Stimulated activated CD8-positive, alpha-beta memory T cell treated with anti-CD3 and anti-CD28 coated beads, Interleukin-7, amount 100 ng/mL, for 24 hours (primary cell): ENCODE results near the gene ASB18.

Experiments
- DNase-seq: peaks from one replicate; pipeline ENCODE4 v3.0.0-alpha.2; 2020; ENCODE audit warnings: low read depth

Gene ASB18

GRCh38 chr2:236208019-236208926 is 55.9 kb downstream of the ASB18 start:
- DNase-seq, result no peak

DNA sequence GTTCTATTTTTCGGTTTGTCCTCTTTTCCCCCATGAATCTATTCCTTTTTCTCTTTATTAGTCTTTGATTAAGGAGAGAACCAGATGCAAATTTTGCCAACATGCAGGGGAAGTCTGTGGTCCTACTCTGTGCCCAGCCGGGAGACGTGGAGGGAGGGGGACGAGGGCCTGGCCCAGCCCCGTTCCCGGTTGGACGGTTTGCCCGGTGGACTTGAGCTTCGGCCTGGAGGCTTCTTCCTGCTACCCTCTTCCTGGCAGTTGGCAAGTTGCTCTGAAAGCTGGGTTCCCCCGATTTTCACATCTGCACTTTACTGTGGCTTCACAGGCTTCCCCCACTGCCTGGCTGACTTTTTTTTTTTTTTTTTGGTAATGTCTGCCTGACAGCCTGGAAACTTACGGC is 56.7 kb downstream of the ASB18 start:
- no peak for DNase-seq

GRCh38 chr2:236205867-236206645 is 58.1 kb downstream of the ASB18 start:
- no peak for DNase-seq

GRCh38 chr2:236204953-236205352 is 59.3 kb downstream of the ASB18 start:
- no peak for DNase-seq

- no peak for DNase-seq
These were observed 63.8 kb downstream of the ASB18 start for GRCh38 chr2:236200378-236200777.

- no peak for DNase-seq
These were observed 67.8 kb downstream of the ASB18 start for GRCh38 chr2:236196366-236196765.

- no peak for DNase-seq
These were observed 68.5 kb downstream of the ASB18 start for GRCh38 chr2:236195726-236196125.

DNA sequence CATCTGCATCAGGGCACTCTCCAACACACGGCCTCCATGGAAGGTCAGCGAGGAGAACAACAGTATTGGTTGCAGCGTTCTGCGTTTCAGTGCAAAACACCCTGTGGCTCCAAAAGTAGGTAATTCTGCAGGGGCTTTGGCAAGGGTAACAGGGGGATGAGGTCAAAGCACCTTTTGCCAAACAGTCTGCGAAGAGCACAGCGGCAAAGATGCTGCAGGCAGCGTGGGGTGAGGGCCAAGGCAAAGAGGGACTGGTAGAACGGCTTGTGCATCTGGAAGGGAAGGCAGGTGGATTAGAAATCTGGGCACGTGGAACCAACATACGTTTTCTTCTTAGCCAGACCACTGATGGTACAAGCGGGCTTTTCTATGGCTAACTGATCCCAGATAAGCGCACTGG is 69.4 kb downstream of the ASB18 start:
- no peak for DNase-seq

DNA sequence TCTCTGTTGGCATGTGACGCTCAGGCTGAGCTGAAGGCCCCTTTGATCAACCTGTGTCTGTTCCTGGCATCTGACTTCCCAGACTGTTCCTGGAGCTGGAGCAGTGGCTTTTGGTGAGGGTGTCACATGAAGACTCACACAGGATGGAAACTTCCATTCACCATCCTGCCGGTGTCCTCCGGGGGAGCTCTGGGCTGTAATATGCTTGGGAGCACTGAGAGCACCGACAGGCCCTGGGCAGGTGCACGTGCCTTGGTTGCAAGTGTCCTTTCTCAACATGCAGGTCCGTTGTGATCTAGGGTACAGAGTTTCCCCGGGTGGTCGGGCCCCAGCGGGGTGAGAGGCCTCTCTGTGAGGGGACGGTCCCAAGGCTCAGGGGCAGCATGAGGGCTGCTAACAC is 71.2 kb downstream of the ASB18 start:
- no peak for DNase-seq

- no peak for DNase-seq
These were observed 73.5 kb downstream of the ASB18 start for GRCh38 chr2:236190674-236191073.

DNA sequence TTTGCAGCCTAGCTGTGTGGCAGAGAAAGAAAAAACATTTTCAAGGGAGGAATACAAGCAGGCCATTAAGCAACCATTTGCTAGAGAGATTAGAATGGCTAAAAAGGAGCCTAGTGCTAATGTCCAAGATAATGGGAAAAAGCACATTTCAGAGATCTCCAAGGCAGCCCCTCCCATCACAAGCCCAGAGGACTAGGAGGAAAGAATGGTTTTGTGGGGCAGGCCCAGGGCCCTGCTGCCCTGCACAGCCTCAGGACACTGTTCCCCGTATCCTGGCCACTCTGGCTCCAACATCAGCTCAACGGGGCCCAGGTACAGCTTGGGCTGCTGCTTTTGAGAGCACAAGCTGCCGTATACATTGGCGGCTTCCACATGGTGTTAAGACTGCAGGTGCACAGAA is 79.5 kb downstream of the ASB18 start:
- no peak for DNase-seq

- no peak for DNase-seq
These were observed 83.3 kb downstream of the ASB18 start for GRCh38 chr2:236180831-236181453.

- DNase-seq, result no peak
These were observed 84.0 kb downstream of the ASB18 start for GRCh38 chr2:236180076-236180816.

GRCh38 chr2:236179236-236180075 is 84.8 kb downstream of the ASB18 start:
- no peak for DNase-seq

- DNase-seq, result no peak
These were observed 85.3 kb downstream of the ASB18 start for GRCh38 chr2:236178890-236179235.

DNA sequence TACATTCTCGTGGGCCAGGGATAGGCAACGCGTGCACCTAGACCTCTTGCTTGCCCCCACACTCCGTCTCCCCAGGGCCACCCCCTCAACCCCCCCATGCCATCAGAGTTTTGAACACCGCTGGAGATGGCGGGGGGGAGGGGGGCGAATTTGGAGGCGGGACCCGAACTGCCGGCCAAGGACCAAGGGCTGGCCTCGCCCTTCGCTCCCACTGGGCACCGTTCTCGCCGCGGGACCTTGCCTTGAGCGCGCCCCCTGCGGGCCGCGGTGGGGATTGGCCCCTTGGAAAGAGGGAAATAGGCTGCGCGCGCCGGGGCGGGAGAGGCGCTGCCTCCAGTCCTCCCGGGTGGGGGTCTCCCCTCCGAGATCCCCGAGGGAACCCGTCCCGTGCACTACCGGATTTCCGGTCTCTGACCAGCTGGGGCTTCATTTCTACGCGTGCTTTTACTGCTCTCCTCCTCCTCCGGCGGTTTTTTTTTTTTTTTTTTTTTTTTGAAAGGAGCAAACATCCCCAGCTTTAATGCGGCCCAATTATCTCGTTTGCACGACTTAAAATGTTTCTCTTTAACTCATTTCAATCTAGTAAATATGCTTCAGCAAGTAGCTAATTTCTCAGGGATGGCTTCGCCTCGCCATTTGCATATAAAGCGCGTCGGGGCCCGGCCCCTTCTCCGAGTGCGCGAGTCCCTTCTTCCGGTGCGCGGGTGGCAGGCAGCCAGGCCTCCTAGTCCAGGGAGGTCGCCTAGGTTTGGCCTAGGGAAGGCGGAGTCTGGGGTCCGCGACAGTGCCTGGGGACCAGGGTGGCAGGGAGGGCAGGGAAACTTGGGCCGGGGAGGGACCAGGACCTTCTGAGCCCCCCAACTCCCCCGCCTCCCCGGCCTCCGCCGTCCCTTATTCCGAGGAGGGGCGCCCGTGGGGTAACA is 86.0 kb downstream of the ASB18 start:
- DNase-seq, result no peak

DNA sequence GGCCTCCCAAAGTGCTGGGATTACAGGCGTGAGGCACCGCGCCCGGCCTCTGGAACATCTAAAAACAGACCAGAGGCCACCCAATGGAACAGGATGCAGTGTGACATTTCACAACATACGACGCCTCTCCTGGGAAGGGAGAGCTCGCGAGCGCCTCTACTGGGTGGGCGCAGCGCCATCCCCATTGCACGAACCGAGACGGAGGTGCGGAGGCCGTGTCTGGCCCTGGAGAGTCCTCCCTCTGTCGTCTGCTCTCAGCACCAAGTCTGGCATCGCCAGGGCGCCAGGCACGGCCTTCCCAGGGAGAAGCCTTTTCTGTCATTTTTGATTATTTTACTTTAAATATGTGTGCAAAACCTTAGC is 86.6 kb downstream of the ASB18 start:
- no peak for DNase-seq

DNA sequence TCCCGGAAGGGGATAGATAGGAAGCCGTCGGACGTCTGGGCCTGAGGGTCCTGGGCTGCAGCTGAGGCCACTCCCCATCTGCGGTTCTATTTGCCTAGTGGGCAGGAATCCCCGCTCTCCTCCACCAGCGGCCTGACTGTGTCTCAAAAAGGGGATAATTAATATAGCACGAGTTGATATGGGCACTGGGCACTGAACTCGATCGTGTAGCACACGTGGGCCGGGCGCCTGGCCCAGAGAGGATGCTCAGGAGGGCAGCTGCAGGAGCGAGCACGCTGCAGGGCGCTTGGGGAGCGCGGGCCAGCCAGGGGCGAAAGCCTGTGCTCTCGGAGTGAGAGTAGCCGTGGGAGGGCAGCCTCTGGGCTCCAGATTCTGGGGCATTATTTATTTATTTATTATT is 87.3 kb downstream of the ASB18 start:
- DNase-seq, result no peak

DNA sequence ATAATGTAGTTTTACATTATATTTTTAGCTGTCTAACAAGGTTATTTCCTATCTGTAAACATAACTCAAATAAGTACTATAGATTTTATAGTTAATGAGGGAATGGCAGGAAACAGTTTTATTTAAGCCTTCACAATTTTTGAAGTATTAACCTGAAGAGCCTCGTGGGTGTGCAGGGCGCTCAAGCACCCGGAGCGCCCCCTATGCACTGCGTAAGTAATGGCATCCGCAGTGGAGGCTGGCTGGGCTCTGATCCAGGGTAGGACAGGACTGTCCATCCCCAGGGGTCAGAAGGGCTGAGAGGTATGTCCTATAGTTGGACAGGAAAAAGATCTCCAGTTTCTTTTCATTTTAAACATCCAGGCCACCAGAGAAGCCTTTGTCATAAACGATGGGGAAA is 87.8 kb downstream of the ASB18 start:
- DNase-seq, result no peak

DNA sequence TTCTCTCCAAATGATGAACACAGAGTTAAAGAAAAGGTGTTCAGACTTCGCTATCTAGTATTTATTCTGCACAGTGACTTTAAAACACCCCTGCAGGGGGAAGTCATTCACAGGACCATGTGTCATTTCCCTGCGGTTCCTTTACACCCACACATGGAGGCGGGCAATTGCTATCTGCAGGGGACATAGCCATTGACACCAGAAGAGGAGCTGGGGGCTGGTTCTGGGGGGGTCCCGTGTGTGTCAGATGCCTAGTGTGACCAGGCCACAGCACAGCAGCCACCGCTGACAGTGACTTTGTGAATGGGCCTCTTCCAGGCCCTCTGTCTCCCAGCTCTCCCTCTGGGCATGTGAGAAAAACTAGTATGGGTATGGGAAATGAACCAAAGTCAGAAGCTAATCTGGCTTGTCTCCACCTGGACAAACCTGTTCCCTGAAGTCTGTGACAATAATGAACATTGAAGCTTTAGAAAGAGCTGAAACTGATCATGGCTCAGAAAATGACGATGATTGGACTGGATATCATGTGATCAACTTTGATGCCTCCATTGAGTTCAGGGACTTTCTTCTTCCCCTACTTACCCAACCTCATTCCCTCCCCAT is 88.6 kb downstream of the ASB18 start:
- DNase-seq, result no peak
